SK-N-SH treated with all-trans-retinoic acid at 6 μM for 48 hours (cell line): ENCODE results near the gene GNMT.
A peak's percentile ranks its signal among the peaks of the same experiment; 100 is the strongest.

ENCODE experiments used
- ATAC-seq: fragments of 200-7000 bp; cut with Tn5 transposase; 3 replicates; pipeline ENCODE4 v1.9.1; 2020; ENCODE audit warnings: mild to moderate bottlenecking, moderate library complexity
- CREB5 ChIP-seq: fragments of 250-450 bp; sonication (Bioruptor Pico); IDR thresholded peaks from 2 replicates; pipeline ENCODE4 v1.5.1; 2020; ENCODE audit warnings: low read depth, mild to moderate bottlenecking, moderate library complexity
- CSDC2 ChIP-seq: fragments of 250-450 bp; sonication (Bioruptor Pico); IDR thresholded peaks from 2 replicates; pipeline ENCODE4 v1.5.0; 2020; ENCODE audit warnings: mild to moderate bottlenecking, moderate library complexity
- CSRNP3 ChIP-seq: fragments of 250-450 bp; sonication (Bioruptor Pico); IDR thresholded peaks from 2 replicates; pipeline ENCODE4 v1.5.1; 2021; ENCODE audit warnings: mild to moderate bottlenecking, moderate library complexity
- ESRRG ChIP-seq: fragments of 250-450 bp; sonication (Bioruptor Pico); IDR thresholded peaks from 2 replicates; pipeline ENCODE4 v1.6.1; 2021; ENCODE audit warnings: mild to moderate bottlenecking
- GLIS3 ChIP-seq: fragments of 250-450 bp; sonication (Bioruptor Pico); IDR thresholded peaks from 2 replicates; pipeline ENCODE4 v1.5.0; 2020; ENCODE audit warnings: mild to moderate bottlenecking, moderate library complexity
- OSR1 ChIP-seq: fragments of 250-450 bp; sonication (Bioruptor Pico); IDR thresholded peaks from 2 replicates; pipeline ENCODE4 v1.8.0; 2022; ENCODE audit warnings: moderate library complexity, mild to moderate bottlenecking, inconsistent platforms
- PATZ1 ChIP-seq: fragments of 250-450 bp; sonication (Bioruptor Pico); IDR thresholded peaks from 2 replicates; pipeline ENCODE4 v1.8.0; 2020; ENCODE audit warnings: mild to moderate bottlenecking, moderate library complexity, borderline replicate concordance
- POU6F1 ChIP-seq: fragments of 250-450 bp; sonication (Bioruptor Pico); IDR thresholded peaks from 2 replicates; pipeline ENCODE4 v1.8.0; 2021; ENCODE audit warnings: low read depth, mild to moderate bottlenecking, moderate library complexity, borderline replicate concordance
- PPARA ChIP-seq: fragments of 250-450 bp; sonication (Bioruptor Pico); IDR thresholded peaks from 2 replicates; pipeline ENCODE4 v1.5.0; 2020; ENCODE audit warnings: mild to moderate bottlenecking, borderline replicate concordance
- RARB ChIP-seq: fragments of 250-450 bp; sonication (Bioruptor Pico); IDR thresholded peaks from 2 replicates; pipeline ENCODE4 v1.8.0; 2021; ENCODE audit warnings: mild to moderate bottlenecking, moderate library complexity
- TCF4 ChIP-seq: fragments of 250-450 bp; sonication (Bioruptor Pico); IDR thresholded peaks from 2 replicates; pipeline ENCODE4 v1.8.0; 2021; ENCODE audit warnings: mild to moderate bottlenecking, moderate library complexity, borderline replicate concordance
- TOX ChIP-seq: fragments of 250-450 bp; sonication (Bioruptor Pico); IDR thresholded peaks from 2 replicates; pipeline ENCODE4 v1.8.0; 2021; ENCODE audit warnings: mild to moderate bottlenecking, moderate library complexity, borderline replicate concordance
- TSHZ2 ChIP-seq: fragments of 250-450 bp; sonication (Bioruptor Pico); IDR thresholded peaks from 2 replicates; pipeline ENCODE4 v1.5.0; 2020; ENCODE audit warnings: mild to moderate bottlenecking, moderate library complexity
- ZFP3 ChIP-seq: fragments of 250-450 bp; sonication (Bioruptor Pico); IDR thresholded peaks from 2 replicates; pipeline ENCODE4 v1.5.0; 2020; ENCODE audit warnings: mild to moderate bottlenecking, moderate library complexity
- ZFP30 ChIP-seq: fragments of 450-650 bp; formaldehyde crosslinking; IDR thresholded peaks from 2 replicates; pipeline ENCODE4 v1.5.0; 2022; ENCODE audit warnings: mild to moderate bottlenecking, moderate library complexity
- ZNF8 ChIP-seq: fragments of 450-650 bp; formaldehyde crosslinking; IDR thresholded peaks from 2 replicates; pipeline ENCODE4 v1.5.0; 2020; ENCODE audit warnings: mild to moderate bottlenecking, moderate library complexity

GNMT gene

GRCh38 chr6:42974919-42975505 is 14.5 kb downstream of the GNMT start:
- no peak for ATAC-seq
- TF ChIP-seq GLIS3: no peak
- TF ChIP-seq POU6F1 (CRISPR knock-in tag): no peak
- no peak for TF ChIP-seq ESRRG (CRISPR knock-in tag)
- TF ChIP-seq PATZ1 (CRISPR knock-in tag): no peak
- no peak for TF ChIP-seq ZNF8 (CRISPR knock-in tag)
- no peak for TF ChIP-seq TOX (CRISPR knock-in tag)
- TF ChIP-seq TCF4: no peak
- no peak for TF ChIP-seq CREB5
- no peak for TF ChIP-seq PPARA
- TF ChIP-seq OSR1: no peak
- no peak for TF ChIP-seq CSRNP3

- ATAC-seq: peak; percentile 56
- TF ChIP-seq RARB (CRISPR knock-in tag) (no peak), CSDC2 (CRISPR knock-in tag) (no peak), TSHZ2 (CRISPR knock-in tag) (no peak), PATZ1 (CRISPR knock-in tag) (no peak), ZFP3 (CRISPR knock-in tag) (no peak), ZFP30 (CRISPR knock-in tag) (no peak), TCF4 (no peak), ZNF8 (CRISPR knock-in tag) (no peak), CREB5 (no peak), CSRNP3 (no peak)
Measured at GRCh38 chr6:42978487-42978838, 17.9 kb downstream of the GNMT start.
